ENCODE measurements around the gene SDHC. TPM values are rescaled to one million over a fixed set of nuclear protein-coding genes. Genes with fewer than 3 reads are reported as not detected.

SDHC gene
- total RNA-seq, 1 experiment from 2014 or later = 221 TPM

DNA sequence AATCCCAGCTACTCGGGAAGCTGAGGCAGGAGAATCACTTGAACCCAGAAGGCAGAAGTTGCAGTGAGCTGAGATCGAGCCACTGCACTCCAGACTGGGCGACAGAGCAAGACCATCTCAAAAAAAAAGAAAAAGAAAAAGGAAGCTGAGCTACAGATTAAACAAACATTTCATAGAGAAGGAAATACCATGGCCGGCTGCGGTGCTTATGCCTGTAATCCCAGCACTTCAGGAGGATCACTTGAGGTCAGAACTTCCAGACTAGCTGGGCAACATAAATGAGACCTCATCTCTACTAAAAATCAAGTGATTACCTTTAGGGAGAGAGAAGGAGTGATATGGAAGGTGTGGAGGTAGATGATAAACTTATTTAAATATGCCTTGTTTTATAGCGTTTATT is 67.5 kb downstream of the SDHC start:
- Histone ChIP-seq H3K9me3 (ENCODE audit: control insufficient read depth, insufficient read depth, low read depth, low read length) (no peaks in the 10 kb centered on the region), H3K4me3 (ENCODE audit: low read depth in 2 of 2, low read length in 2 of 2) (no peak overlapping the region), H3K27me3 (ENCODE audit: control insufficient read depth, insufficient read depth, low read length) (no peaks in the 10 kb centered on the region), H3K27ac (ENCODE audit: low read length) (peak overlapping the region; percentile 69), H3K4me1 (ENCODE audit: control insufficient read depth, insufficient read depth, low read length) (peaks cover 20% of the 10 kb centered on the region), H3K36me3 (ENCODE audit: control insufficient read depth, insufficient read depth, low read length) (no peaks in the 10 kb centered on the region)
- DNase-seq (ENCODE audit: low read depth, low spot score) = no peak
- no peak for ATAC-seq
- intact Hi-C loops (cut with micrococcal nuclease; ENCODE audit: unreplicated experiment) (no loop called here), in situ Hi-C loops (cut with HindIII; ENCODE audit: low pct_unique_long_range_greater_than_20kb, low sequenced_read_pairs) (loop anchor here (25.0 kb wide), 1 partner anchor 169 kb away; the partner anchor contains the start of genes APOA2, FCER1G and NDUFS2)
- ChIA-PET POLR2A (interaction anchor here (0.6 to 0.7 kb wide), 2 partner anchors 12 to 359 kb away, joined by 3 to 6 read pairs; no protein-coding TSS in a partner anchor), CTCF (interaction anchor here (0.8 to 2.1 kb wide), 7 partner anchors 30 to 191 kb away, joined by 3 to 13 read pairs (median 3); partner anchors contain the start of gene TOMM40L)
- no peak for TF ChIP-seq SIN3A (IDR thresholded peaks at IDR 0.05; ENCODE audit: borderline replicate concordance, insufficient read depth, low read depth, low read length)
- no peak for TF ChIP-seq POLR2AphosphoS5 (IDR thresholded peaks at IDR 0.05; ENCODE audit: low read depth, low read length)
- TF ChIP-seq, protein P1, sequence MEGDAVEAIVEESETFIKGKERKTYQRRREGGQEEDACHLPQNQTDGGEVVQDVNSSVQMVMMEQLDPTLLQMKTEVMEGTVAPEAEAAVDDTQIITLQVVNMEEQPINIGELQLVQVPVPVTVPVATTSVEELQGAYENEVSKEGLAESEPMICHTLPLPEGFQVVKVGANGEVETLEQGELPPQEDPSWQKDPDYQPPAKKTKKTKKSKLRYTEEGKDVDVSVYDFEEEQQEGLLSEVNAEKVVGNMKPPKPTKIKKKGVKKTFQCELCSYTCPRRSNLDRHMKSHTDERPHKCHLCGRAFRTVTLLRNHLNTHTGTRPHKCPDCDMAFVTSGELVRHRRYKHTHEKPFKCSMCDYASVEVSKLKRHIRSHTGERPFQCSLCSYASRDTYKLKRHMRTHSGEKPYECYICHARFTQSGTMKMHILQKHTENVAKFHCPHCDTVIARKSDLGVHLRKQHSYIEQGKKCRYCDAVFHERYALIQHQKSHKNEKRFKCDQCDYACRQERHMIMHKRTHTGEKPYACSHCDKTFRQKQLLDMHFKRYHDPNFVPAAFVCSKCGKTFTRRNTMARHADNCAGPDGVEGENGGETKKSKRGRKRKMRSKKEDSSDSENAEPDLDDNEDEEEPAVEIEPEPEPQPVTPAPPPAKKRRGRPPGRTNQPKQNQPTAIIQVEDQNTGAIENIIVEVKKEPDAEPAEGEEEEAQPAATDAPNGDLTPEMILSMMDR (IDR thresholded peaks at IDR 0.05) = no peak
- TF ChIP-seq, protein P2, sequence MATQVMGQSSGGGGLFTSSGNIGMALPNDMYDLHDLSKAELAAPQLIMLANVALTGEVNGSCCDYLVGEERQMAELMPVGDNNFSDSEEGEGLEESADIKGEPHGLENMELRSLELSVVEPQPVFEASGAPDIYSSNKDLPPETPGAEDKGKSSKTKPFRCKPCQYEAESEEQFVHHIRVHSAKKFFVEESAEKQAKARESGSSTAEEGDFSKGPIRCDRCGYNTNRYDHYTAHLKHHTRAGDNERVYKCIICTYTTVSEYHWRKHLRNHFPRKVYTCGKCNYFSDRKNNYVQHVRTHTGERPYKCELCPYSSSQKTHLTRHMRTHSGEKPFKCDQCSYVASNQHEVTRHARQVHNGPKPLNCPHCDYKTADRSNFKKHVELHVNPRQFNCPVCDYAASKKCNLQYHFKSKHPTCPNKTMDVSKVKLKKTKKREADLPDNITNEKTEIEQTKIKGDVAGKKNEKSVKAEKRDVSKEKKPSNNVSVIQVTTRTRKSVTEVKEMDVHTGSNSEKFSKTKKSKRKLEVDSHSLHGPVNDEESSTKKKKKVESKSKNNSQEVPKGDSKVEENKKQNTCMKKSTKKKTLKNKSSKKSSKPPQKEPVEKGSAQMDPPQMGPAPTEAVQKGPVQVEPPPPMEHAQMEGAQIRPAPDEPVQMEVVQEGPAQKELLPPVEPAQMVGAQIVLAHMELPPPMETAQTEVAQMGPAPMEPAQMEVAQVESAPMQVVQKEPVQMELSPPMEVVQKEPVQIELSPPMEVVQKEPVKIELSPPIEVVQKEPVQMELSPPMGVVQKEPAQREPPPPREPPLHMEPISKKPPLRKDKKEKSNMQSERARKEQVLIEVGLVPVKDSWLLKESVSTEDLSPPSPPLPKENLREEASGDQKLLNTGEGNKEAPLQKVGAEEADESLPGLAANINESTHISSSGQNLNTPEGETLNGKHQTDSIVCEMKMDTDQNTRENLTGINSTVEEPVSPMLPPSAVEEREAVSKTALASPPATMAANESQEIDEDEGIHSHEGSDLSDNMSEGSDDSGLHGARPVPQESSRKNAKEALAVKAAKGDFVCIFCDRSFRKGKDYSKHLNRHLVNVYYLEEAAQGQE (IDR thresholded peaks at IDR 0.05; ENCODE audit: insufficient read depth in 1 of 2, low read depth in 2 of 2, low read length in 1 of 2) = no peak
- TF ChIP-seq TCF7L2 (IDR thresholded peaks at IDR 0.05; ENCODE audit: low read depth, low read length) = no peak
- BruUV-seq (replicated peaks) = no TSS peak

DNA sequence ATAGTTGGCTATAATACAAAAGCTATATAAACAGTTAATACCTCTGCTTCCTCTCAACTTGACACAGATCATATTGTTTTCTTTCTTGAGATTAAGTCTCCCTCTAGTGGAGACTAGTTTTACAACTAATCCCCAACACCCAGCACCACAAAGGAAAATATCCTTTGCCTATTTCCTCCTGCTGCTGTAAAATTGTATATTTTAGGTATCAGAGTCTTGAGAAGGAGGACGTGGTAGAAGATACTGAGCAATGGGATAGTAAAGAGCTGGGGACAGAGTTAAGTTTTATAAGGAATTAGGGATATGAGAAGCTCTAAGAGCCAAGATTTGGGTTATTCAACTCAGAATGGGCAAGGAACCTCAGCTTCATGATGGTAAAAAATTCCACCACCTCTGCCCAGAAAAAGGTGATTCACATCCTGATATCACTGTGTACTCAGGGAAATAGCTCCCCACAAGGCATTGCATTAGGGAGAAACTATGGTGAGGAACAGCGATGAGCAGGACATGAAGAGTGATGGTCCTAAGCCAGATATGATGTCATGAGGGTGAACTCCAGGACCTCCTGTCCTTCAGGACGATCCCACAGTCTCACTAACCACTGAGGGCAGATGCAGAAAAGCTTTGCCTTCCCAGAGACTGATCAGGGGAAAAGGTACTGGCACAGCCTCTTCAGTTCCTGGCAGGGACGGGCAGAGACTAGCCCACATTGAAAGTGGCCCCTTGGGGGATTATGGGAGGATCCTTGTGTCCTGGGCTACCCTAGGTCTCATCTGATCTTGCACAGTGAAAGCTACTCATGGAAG is 68.2 kb downstream of the SDHC start:
- ATAC-seq (peak; percentile 92), DNase-seq (ENCODE audit: low read depth, low spot score) (peak; percentile 68)
- peak overlapping the region; percentile 79 for H3K27ac ChIP-seq (ENCODE audit: low read length)
- CTCF ChIA-PET = interaction anchor here (0.8 to 2.1 kb wide), 8 partner anchors 31 to 191 kb away, joined by 3 to 13 read pairs (median 3); partner anchors contain the start of gene TOMM40L
- no peaks in the 10 kb centered on the region for H3K36me3 ChIP-seq (ENCODE audit: control insufficient read depth, insufficient read depth, low read length)
- no peaks in the 10 kb centered on the region for H3K9me3 ChIP-seq (ENCODE audit: control insufficient read depth, insufficient read depth, low read depth, low read length)
- peaks cover 20% of the 10 kb centered on the region for H3K4me1 ChIP-seq (ENCODE audit: control insufficient read depth, insufficient read depth, low read length)
- H3K27me3 ChIP-seq (ENCODE audit: control insufficient read depth, insufficient read depth, low read length) = no peaks in the 10 kb centered on the region
- peak overlapping the region in 1 of 2 experiments; percentile 21; a peak in 2 of 4 replicates for H3K4me3 ChIP-seq (ENCODE audit: low read depth in 2 of 2, low read length in 2 of 2)
- intact Hi-C loops (cut with micrococcal nuclease; ENCODE audit: unreplicated experiment) (no loop called here), in situ Hi-C loops (cut with HindIII; ENCODE audit: low pct_unique_long_range_greater_than_20kb, low sequenced_read_pairs) (loop anchor here (25.0 kb wide), 1 partner anchor 170 kb away; the partner anchor contains the start of genes APOA2, FCER1G and NDUFS2)
- POLR2A ChIA-PET = interaction anchor here (0.6 kb wide), 2 partner anchors 13 to 1350 kb away, joined by 3 to 4 read pairs; no protein-coding TSS in a partner anchor
- no peak for TF ChIP-seq POLR2AphosphoS5 (IDR thresholded peaks at IDR 0.05; ENCODE audit: low read depth, low read length)
- no peak for TF ChIP-seq SIN3A (IDR thresholded peaks at IDR 0.05; ENCODE audit: borderline replicate concordance, insufficient read depth, low read depth, low read length)
- TF ChIP-seq TCF7L2 (IDR thresholded peaks at IDR 0.05; ENCODE audit: low read depth, low read length) = no peak
- TF ChIP-seq, protein P1 (IDR thresholded peaks at IDR 0.05) = peak; percentile 71; the same call in 1 of the 2 replicates
- TF ChIP-seq, protein P2 (IDR thresholded peaks at IDR 0.05; ENCODE audit: insufficient read depth in 1 of 2, low read depth in 2 of 2, low read length in 1 of 2) = no peak
- BruUV-seq (replicated peaks) = no TSS peak
